ENCODE data around the gene HMCN2. TPM values are rescaled to one million over a fixed set of nuclear protein-coding genes. Genes with fewer than 3 reads are reported as not detected.

The HMCN2 gene
- total RNA-seq, 4 donors from 2014 or later: 1.3 to 6.3 (median 3.5) TPM

- Histone ChIP-seq H3K9me3 (no peaks in the 10 kb centered on the region), H3K27me3 (no peaks in the 10 kb centered on the region), H3K27ac (no peak overlapping the region), H3K4me3 (no peak overlapping the region), H3K4me1 (no peaks in the 10 kb centered on the region), H3K36me3 (peaks cover 8% of the 10 kb centered on the region)
- WGBS: 72% methylated on average over 12 of the region's 19 CpGs
- DNase-seq (ENCODE audit: low spot score in 2 of 2): no peak
- no peak for TF ChIP-seq POLR2AphosphoS5 (IDR thresholded peaks at IDR 0.05)
- TF ChIP-seq EP300 (IDR thresholded peaks at IDR 0.05): no peak
- no peak for TF ChIP-seq CTCF (IDR thresholded peaks at IDR 0.05)
- TF ChIP-seq POLR2A (IDR thresholded peaks at IDR 0.05): no peak
Observed at GRCh38 chr9:130472184-130472705, 206.7 kb downstream of the HMCN2 start.

DNA sequence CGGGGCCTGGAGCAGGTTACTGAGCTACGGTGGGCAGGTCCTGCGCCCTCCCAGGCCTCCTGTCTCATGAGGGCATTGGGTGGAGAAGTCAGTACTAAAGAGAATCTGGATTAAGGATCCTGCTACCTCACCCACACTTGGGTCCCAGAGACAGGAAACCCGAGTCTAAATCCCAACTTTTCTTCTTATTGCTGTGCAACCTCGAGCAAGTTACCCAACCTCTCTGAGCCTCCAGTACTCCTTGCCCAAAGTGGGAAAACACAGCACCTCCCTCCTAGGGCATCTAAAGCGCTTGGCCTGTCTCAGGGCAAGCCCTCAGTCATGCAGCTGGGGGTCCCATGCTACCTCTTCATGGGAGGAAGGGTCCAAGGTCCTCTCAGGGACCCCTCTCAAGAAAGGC lies 207.4 kb downstream of the HMCN2 start:
- DNase-seq (ENCODE audit: low spot score in 2 of 2): no peak
- no peaks in the 10 kb centered on the region for H3K4me1 ChIP-seq
- H3K9me3 ChIP-seq: no peaks in the 10 kb centered on the region
- no peak overlapping the region for H3K27ac ChIP-seq
- peaks cover 13% of the 10 kb centered on the region for H3K36me3 ChIP-seq
- no peak overlapping the region for H3K4me3 ChIP-seq
- TF ChIP-seq CTCF (IDR thresholded peaks at IDR 0.05) (no peak), POLR2AphosphoS5 (IDR thresholded peaks at IDR 0.05) (no peak), POLR2A (IDR thresholded peaks at IDR 0.05) (no peak), EP300 (IDR thresholded peaks at IDR 0.05) (no peak)
- H3K27me3 ChIP-seq: no peaks in the 10 kb centered on the region
- WGBS: 96% methylated on average over 4 of the region's 6 CpGs

GRCh38 chr9:130473566-130473965 lies 208.0 kb downstream of the HMCN2 start:
- Histone ChIP-seq H3K9me3 (no peaks in the 10 kb centered on the region), H3K27me3 (no peaks in the 10 kb centered on the region), H3K27ac (no peak overlapping the region), H3K4me1 (no peaks in the 10 kb centered on the region), H3K36me3 (peaks cover 14% of the 10 kb centered on the region), H3K4me3 (no peak overlapping the region)
- DNase-seq (ENCODE audit: low spot score in 2 of 2): no peak
- TF ChIP-seq POLR2A (IDR thresholded peaks at IDR 0.05) (no peak), CTCF (IDR thresholded peaks at IDR 0.05) (no peak), EP300 (IDR thresholded peaks at IDR 0.05) (no peak), POLR2AphosphoS5 (IDR thresholded peaks at IDR 0.05) (no peak)
- 72% methylated on average over 9 of the region's 13 CpGs for WGBS

GRCh38 chr9:130474106-130474505 lies 208.5 kb downstream of the HMCN2 start:
- WGBS: 72% methylated on average over 15 of the region's 15 CpGs
- H3K4me3 ChIP-seq: no peak overlapping the region
- no peak for DNase-seq (ENCODE audit: low spot score in 2 of 2)
- no peaks in the 10 kb centered on the region for H3K9me3 ChIP-seq
- H3K36me3 ChIP-seq: peaks cover 15% of the 10 kb centered on the region
- no peaks in the 10 kb centered on the region for H3K27me3 ChIP-seq
- TF ChIP-seq POLR2A (IDR thresholded peaks at IDR 0.05): no peak
- no peak for TF ChIP-seq CTCF (IDR thresholded peaks at IDR 0.05)
- no peak for TF ChIP-seq POLR2AphosphoS5 (IDR thresholded peaks at IDR 0.05)
- no peak for TF ChIP-seq EP300 (IDR thresholded peaks at IDR 0.05)
- H3K4me1 ChIP-seq: no peaks in the 10 kb centered on the region
- H3K27ac ChIP-seq: no peak overlapping the region

GRCh38 chr9:130476151-130476730 lies 210.7 kb downstream of the HMCN2 start:
- H3K36me3 ChIP-seq: peaks cover 19% of the 10 kb centered on the region
- no peaks in the 10 kb centered on the region for H3K4me1 ChIP-seq
- no peak for DNase-seq (ENCODE audit: low spot score in 2 of 2)
- whole genome bisulfite sequencing: 87% methylated on average over 20 of the region's 21 CpGs
- no peak overlapping the region for H3K27ac ChIP-seq
- no peaks in the 10 kb centered on the region for H3K27me3 ChIP-seq
- no peak for TF ChIP-seq EP300 (IDR thresholded peaks at IDR 0.05)
- no peak for TF ChIP-seq POLR2AphosphoS5 (IDR thresholded peaks at IDR 0.05)
- no peak for TF ChIP-seq CTCF (IDR thresholded peaks at IDR 0.05)
- TF ChIP-seq POLR2A (IDR thresholded peaks at IDR 0.05): no peak
- no peak overlapping the region for H3K4me3 ChIP-seq
- no peaks in the 10 kb centered on the region for H3K9me3 ChIP-seq

Data from suprapubic skin (tissue), 4 donors.